ENCODE results near the gene ESRP2. TPM values are rescaled to one million over a fixed set of nuclear protein-coding genes. Genes with fewer than 3 reads are reported as not detected.

The ESRP2 gene
- total and polyA plus RNA-seq, 5 donors from 2014 or later, result 0.10 to 0.99 (median 0.33) TPM; not detected in 1

DNA sequence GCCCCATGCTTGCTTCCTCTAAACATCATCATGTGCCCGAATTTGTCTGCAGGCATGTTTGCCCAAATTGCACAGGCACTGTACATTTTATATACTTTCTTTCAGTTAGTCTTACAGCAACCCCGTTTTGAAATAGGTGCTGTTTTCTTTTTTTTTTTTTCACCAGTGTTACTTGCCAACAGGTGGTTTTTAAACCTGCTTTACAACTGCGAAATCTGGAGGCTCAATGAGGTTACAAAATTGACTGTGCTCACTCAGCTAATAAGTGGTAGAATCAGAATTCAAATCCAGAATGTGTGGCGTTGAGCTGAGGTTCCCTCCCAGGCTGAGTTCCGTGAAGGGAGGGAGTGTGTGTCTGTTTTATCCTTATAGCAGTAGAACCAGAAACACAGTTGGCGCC, 15.0 kb upstream of the ESRP2 start:
- Mint-ChIP-seq H3K9me3 (no peaks in the 10 kb centered on the region), H3K36me3 (peaks cover 12% of the 10 kb centered on the region), H3K27me3 (no peaks in the 10 kb centered on the region), H3K4me1 (peaks cover 0 to 25% (median 16%) of the 10 kb centered on the region in 4 donors), H3K27ac (peak overlapping the region in 1 of 3 donors; percentile 80), H3K4me3 (no peak overlapping the region)
- H3K27me3 ChIP-seq (ENCODE audit: control insufficient read depth, insufficient read depth, low read length), result no peaks in the 10 kb centered on the region
- H3K9me3 ChIP-seq (ENCODE audit: control insufficient read depth in 2 of 2, low read length in 2 of 2), result no peaks in the 10 kb centered on the region
- peaks cover 8% of the 10 kb centered on the region for H3K4me1 ChIP-seq (ENCODE audit: control insufficient read depth, insufficient read depth, low read length, poor library complexity, severe bottlenecking)
- no peak overlapping the region for H3K27ac ChIP-seq (ENCODE audit: insufficient read depth, low read length, poor library complexity, severe bottlenecking)
- ATAC-seq (ENCODE audit: low read depth in 2 of 2), result no peak
- peaks cover 27% of the 10 kb centered on the region for H3K36me3 ChIP-seq (ENCODE audit: control insufficient read depth, insufficient read depth, low read length)
- H3K4me3 ChIP-seq (ENCODE audit: low read depth, low read length), result no peak overlapping the region
- no peak for DNase-seq

DNA sequence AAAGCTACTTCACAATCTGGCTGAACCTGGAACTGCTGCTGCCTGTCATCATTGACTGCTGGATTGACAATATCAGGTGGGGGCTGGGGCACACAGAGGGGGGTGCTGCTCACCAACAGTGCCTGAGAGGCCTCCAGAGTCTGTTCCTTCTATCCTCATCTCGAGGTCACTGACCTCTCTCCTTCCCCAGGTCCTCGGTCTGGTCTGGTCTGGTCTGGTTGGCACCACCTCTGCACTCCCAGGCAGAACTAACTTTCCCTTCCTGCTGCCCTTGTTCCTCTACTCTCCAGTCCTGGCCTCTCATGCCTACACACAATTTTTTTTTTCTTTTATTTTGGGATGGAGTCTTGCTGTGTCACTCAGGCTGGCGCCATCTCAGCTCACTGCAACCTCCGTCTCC, 13.4 kb upstream of the ESRP2 start:
- Mint-ChIP-seq H3K4me1 (peaks cover 0 to 37% (median 24%) of the 10 kb centered on the region in 4 donors), H3K27ac (peak overlapping the region in 1 of 3 donors; percentile 9), H3K9me3 (no peaks in the 10 kb centered on the region), H3K27me3 (no peaks in the 10 kb centered on the region), H3K4me3 (peak overlapping the region in 1 of 4 donors; percentile 69), H3K36me3 (peaks cover 15% of the 10 kb centered on the region)
- Histone ChIP-seq H3K27me3 (ENCODE audit: control insufficient read depth, insufficient read depth, low read length) (no peaks in the 10 kb centered on the region), H3K4me3 (ENCODE audit: low read depth, low read length) (no peak overlapping the region), H3K9me3 (ENCODE audit: control insufficient read depth in 2 of 2, low read length in 2 of 2) (no peaks in the 10 kb centered on the region), H3K36me3 (ENCODE audit: control insufficient read depth, insufficient read depth, low read length) (peaks cover 19% of the 10 kb centered on the region), H3K4me1 (ENCODE audit: control insufficient read depth, insufficient read depth, low read length, poor library complexity, severe bottlenecking) (peaks cover 19% of the 10 kb centered on the region), H3K27ac (ENCODE audit: insufficient read depth, low read length, poor library complexity, severe bottlenecking) (no peak overlapping the region)
- DNase-seq (no peak), ATAC-seq (ENCODE audit: low read depth in 2 of 2) (no peak)

DNA sequence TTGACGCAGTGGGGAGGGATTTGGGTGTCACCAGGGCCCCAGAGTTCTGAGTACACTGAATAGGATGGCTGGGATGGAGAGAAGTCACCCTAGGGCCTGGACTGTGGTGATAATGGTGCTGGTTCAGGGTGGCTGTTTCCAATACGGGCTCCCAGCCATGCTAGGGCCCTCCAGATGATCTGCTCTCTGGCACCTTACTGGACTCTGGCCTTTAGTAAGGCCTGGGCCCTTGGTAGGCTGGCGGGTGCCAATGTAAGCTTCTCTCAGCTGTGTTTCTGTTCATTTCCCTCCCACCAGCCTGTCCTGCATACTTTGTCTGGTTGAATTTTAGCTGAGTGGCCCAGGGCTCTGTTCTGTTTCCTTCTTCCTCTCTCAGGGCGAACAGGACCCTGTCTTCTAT, 12.0 kb upstream of the ESRP2 start:
- Mint-ChIP-seq H3K4me1 (peaks cover 0 to 40% (median 24%) of the 10 kb centered on the region in 4 donors), H3K27me3 (no peaks in the 10 kb centered on the region), H3K9me3 (no peaks in the 10 kb centered on the region), H3K27ac (no peak overlapping the region), H3K4me3 (peak overlapping the region in 3 of 4 donors; percentile 21 to 72 (median 71)), H3K36me3 (peaks cover 15% of the 10 kb centered on the region)
- no peak for ATAC-seq (ENCODE audit: low read depth in 2 of 2)
- Histone ChIP-seq H3K36me3 (ENCODE audit: control insufficient read depth, insufficient read depth, low read length) (peaks cover 12% of the 10 kb centered on the region), H3K4me3 (ENCODE audit: low read depth, low read length) (no peak overlapping the region), H3K27ac (ENCODE audit: insufficient read depth, low read length, poor library complexity, severe bottlenecking) (no peak overlapping the region), H3K9me3 (ENCODE audit: control insufficient read depth in 2 of 2, low read length in 2 of 2) (no peaks in the 10 kb centered on the region), H3K27me3 (ENCODE audit: control insufficient read depth, insufficient read depth, low read length) (no peaks in the 10 kb centered on the region), H3K4me1 (ENCODE audit: control insufficient read depth, insufficient read depth, low read length, poor library complexity, severe bottlenecking) (peaks cover 21% of the 10 kb centered on the region)
- no peak for DNase-seq

DNA sequence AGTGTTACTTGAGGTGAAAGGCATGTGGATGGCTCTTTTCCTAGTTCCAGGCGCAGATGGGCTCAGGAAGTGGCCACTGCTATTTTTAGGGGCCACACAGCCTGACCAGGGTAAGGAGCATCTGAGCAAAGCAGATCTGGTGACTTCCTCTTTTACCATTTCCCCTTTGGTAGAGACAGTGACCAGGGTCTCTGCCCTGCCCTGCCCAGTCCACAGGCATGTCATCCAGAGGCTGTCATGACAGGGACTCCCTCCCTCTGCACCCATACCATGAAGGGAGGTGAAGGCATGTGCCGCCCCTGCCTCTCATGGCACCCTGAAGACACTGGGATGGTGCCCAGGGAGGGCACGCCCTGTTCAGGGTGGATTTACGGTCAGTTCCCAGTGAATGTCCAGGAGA, 11.5 kb upstream of the ESRP2 start:
- H3K27me3 ChIP-seq (ENCODE audit: control insufficient read depth, insufficient read depth, low read length), result no peaks in the 10 kb centered on the region
- Mint-ChIP-seq H3K4me3 (peak overlapping the region in 2 of 4 donors; percentile 32 to 71), H3K36me3 (peaks cover 15% of the 10 kb centered on the region), H3K9me3 (no peaks in the 10 kb centered on the region), H3K27me3 (no peaks in the 10 kb centered on the region), H3K4me1 (peaks cover 0 to 40% (median 24%) of the 10 kb centered on the region in 4 donors), H3K27ac (no peak overlapping the region)
- H3K27ac ChIP-seq (ENCODE audit: insufficient read depth, low read length, poor library complexity, severe bottlenecking), result no peak overlapping the region
- no peak overlapping the region for H3K4me3 ChIP-seq (ENCODE audit: low read depth, low read length)
- DNase-seq (no peak), ATAC-seq (ENCODE audit: low read depth in 2 of 2) (no peak)
- peaks cover 10% of the 10 kb centered on the region for H3K36me3 ChIP-seq (ENCODE audit: control insufficient read depth, insufficient read depth, low read length)
- peaks cover 21% of the 10 kb centered on the region for H3K4me1 ChIP-seq (ENCODE audit: control insufficient read depth, insufficient read depth, low read length, poor library complexity, severe bottlenecking)
- H3K9me3 ChIP-seq (ENCODE audit: control insufficient read depth in 2 of 2, low read length in 2 of 2), result no peaks in the 10 kb centered on the region

DNA sequence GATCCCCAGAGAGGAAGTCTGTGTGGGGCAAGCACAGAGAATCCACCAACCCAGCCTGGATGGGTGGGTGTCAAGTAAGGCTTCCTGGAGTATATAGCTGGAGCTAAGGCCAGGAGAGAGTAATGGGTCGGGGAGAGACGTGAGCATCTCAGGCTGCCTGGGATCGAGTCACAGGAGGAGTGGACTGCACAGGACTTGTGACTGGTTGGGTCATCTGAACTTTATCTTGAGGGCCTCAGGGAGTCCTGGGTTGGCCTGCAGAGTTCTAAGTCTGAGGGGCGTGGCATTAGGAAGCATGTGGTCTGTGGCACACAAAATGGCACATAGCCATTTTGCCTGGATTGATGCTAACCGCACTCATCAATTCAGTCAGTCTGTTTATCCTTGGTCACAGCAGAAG, 10.7 kb upstream of the ESRP2 start:
- no peaks in the 10 kb centered on the region for H3K27me3 Mint-ChIP-seq
- H3K9me3 Mint-ChIP-seq, result no peaks in the 10 kb centered on the region
- peaks cover 21% of the 10 kb centered on the region for H3K4me1 ChIP-seq (ENCODE audit: control insufficient read depth, insufficient read depth, low read length, poor library complexity, severe bottlenecking)
- no peaks in the 10 kb centered on the region for H3K27me3 ChIP-seq (ENCODE audit: control insufficient read depth, insufficient read depth, low read length)
- no peaks in the 10 kb centered on the region for H3K9me3 ChIP-seq (ENCODE audit: control insufficient read depth in 2 of 2, low read length in 2 of 2)
- H3K36me3 Mint-ChIP-seq, result peaks cover 11% of the 10 kb centered on the region
- no peak for ATAC-seq (ENCODE audit: low read depth in 2 of 2)
- DNase-seq, result no peak
- peaks cover 10% of the 10 kb centered on the region for H3K36me3 ChIP-seq (ENCODE audit: control insufficient read depth, insufficient read depth, low read length)
- H3K27ac ChIP-seq (ENCODE audit: insufficient read depth, low read length, poor library complexity, severe bottlenecking), result no peak overlapping the region
- H3K4me3 ChIP-seq (ENCODE audit: low read depth, low read length), result no peak overlapping the region
- H3K27ac Mint-ChIP-seq, result no peak overlapping the region
- peaks cover 0 to 40% (median 24%) of the 10 kb centered on the region in 4 donors for H3K4me1 Mint-ChIP-seq
- H3K4me3 Mint-ChIP-seq, result peak overlapping the region; percentile 83 to 97 (median 96)

DNA sequence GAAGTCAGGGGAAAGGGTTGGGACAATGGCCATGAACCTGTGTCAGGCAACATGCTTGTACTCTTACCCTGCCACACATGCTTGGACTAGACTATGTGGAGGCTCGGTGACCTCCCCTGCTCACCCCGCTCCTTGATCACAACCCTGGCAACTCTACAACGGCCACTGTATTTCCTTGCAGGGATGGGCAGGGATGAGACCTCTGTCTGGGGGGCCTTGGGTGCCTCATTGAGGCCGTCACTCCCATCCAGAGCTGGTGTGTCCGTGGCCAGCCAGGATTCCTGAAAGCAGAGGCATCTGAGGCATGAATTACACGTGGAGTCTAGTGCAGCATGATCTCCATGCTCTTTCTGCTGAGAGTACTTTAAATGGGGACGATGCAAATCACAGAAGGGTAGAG, 10.2 kb upstream of the ESRP2 start:
- peak overlapping the region; percentile 94 to 98 (median 97) for H3K4me3 Mint-ChIP-seq
- H3K4me1 Mint-ChIP-seq, result peaks cover 0 to 40% (median 24%) of the 10 kb centered on the region in 4 donors
- Histone ChIP-seq H3K36me3 (ENCODE audit: control insufficient read depth, insufficient read depth, low read length) (peaks cover 10% of the 10 kb centered on the region), H3K27me3 (ENCODE audit: control insufficient read depth, insufficient read depth, low read length) (no peaks in the 10 kb centered on the region), H3K4me3 (ENCODE audit: low read depth, low read length) (peak overlapping the region; percentile 74), H3K9me3 (ENCODE audit: control insufficient read depth in 2 of 2, low read length in 2 of 2) (no peaks in the 10 kb centered on the region), H3K27ac (ENCODE audit: insufficient read depth, low read length, poor library complexity, severe bottlenecking) (no peak overlapping the region), H3K4me1 (ENCODE audit: control insufficient read depth, insufficient read depth, low read length, poor library complexity, severe bottlenecking) (peaks cover 21% of the 10 kb centered on the region)
- peak overlapping the region in 2 of 3 donors; percentile 40 to 91 for H3K27ac Mint-ChIP-seq
- H3K27me3 Mint-ChIP-seq, result no peaks in the 10 kb centered on the region
- DNase-seq, result no peak
- no peaks in the 10 kb centered on the region for H3K9me3 Mint-ChIP-seq
- ATAC-seq (ENCODE audit: low read depth in 2 of 2), result no peak
- peaks cover 7% of the 10 kb centered on the region for H3K36me3 Mint-ChIP-seq

DNA sequence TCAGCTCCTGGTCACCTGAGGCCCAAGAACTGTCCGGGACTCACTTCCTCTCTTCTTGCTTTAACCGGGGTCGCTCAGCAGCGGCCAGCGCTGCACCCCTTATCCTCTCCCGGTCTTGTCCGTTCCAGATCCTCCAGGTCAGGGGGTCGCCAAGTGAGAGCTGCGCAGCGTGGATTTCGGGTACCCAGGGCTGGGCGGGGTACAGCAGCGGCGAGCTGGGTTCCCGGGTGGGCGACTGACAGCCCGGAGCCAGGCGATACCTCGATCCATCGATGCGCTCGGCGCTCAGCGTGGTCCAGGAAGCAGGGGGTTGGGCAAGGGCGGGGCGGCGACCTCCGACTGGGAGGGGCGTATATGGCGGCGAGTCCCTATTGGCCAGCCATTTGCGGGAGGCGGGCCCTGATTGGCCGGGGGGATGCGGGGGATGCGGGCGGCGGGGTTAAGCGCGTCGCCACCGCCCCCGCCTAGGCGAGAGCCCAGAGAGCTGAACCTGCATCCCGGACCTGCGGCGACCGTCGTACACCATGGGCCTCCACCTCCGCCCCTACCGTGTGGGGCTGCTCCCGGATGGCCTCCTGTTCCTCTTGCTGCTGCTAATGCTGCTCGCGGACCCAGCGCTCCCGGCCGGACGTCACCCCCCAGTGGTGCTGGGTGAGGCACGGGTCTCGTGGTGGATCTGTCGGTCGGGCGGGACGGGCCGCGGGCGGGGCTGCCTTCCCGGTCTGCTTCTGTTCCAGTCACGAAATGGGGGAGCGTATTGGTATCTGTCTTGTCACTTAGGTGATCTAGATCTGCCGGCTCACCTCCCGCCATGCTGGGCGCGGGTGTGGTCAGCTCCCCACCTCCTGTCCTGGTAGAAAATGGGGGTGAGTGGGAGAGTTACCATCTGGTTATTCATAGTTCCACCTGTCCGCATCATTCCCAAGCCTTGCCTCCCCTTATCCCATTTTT, 9.3 kb upstream of the ESRP2 start, which contains the start of gene PLA2G15:
PLA2G15 (plus strand) TSS at position 471 of the 951 bp plus-strand sequence; CDS start at position 525, 54 bp downstream.
- peak within 1 kb of the TSS; percentile 81 for H3K4me3 ChIP-seq (ENCODE audit: low read depth, low read length)
- ATAC-seq (ENCODE audit: low read depth in 2 of 2) (peak; percentile 96 to 97), DNase-seq (peak; percentile 94 to 97 (median 95))
- H3K4me3 Mint-ChIP-seq, result peak within 1 kb of the TSS; percentile 94 to 98 (median 97)
- H3K9me3 Mint-ChIP-seq, result no peaks in the 10 kb centered on the region
- no peaks in the 10 kb centered on the region for H3K27me3 Mint-ChIP-seq
- peak within 1 kb of the TSS; percentile 49 to 95 (median 91) for H3K27ac Mint-ChIP-seq
- H3K36me3 Mint-ChIP-seq, result peaks cover 2% of the 10 kb centered on the region
- peaks cover 23% of the 10 kb centered on the region for H3K4me1 ChIP-seq (ENCODE audit: control insufficient read depth, insufficient read depth, low read length, poor library complexity, severe bottlenecking)
- H3K27ac ChIP-seq (ENCODE audit: insufficient read depth, low read length, poor library complexity, severe bottlenecking), result peak within 1 kb of the TSS; percentile 45
- H3K4me1 Mint-ChIP-seq, result peaks cover 0 to 37% (median 23%) of the 10 kb centered on the region in 4 donors
- no peaks in the 10 kb centered on the region for H3K9me3 ChIP-seq (ENCODE audit: control insufficient read depth in 2 of 2, low read length in 2 of 2)
- no peaks in the 10 kb centered on the region for H3K27me3 ChIP-seq (ENCODE audit: control insufficient read depth, insufficient read depth, low read length)
- peaks cover 6% of the 10 kb centered on the region for H3K36me3 ChIP-seq (ENCODE audit: control insufficient read depth, insufficient read depth, low read length)

All from CD4-positive, CD25-positive, alpha-beta regulatory T cell (primary cell).